ENCODE results near the gene RERG. TPM values are rescaled to one million over a fixed set of nuclear protein-coding genes. Genes with fewer than 3 reads are reported as not detected.

The RERG gene
- total RNA-seq, 1 donor from 2014 or later, result 0.14 TPM

DNA sequence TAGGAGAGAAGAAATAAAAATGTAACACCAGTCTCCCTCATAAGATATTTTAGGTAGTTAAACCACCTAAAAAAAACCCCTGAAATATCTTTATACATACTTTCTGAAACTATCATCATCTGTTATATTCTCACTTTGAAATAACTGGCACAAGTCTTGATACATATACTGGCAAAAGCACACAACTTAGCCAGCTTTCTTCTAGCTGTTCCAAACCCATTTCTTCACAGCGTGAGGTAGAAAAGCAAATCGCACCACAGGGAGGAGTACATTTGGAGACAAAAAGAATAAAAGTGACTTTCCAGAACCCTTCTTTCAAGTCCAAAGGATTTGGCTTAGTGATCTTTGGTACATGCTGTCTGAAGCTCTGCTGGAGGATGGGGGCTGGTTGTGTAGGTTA is 78.5 kb downstream of the RERG start:
- no peak for TF ChIP-seq EZH2 (IDR thresholded peaks at IDR 0.05; ENCODE audit: insufficient read depth, low read length)
- TF ChIP-seq, protein P1, sequence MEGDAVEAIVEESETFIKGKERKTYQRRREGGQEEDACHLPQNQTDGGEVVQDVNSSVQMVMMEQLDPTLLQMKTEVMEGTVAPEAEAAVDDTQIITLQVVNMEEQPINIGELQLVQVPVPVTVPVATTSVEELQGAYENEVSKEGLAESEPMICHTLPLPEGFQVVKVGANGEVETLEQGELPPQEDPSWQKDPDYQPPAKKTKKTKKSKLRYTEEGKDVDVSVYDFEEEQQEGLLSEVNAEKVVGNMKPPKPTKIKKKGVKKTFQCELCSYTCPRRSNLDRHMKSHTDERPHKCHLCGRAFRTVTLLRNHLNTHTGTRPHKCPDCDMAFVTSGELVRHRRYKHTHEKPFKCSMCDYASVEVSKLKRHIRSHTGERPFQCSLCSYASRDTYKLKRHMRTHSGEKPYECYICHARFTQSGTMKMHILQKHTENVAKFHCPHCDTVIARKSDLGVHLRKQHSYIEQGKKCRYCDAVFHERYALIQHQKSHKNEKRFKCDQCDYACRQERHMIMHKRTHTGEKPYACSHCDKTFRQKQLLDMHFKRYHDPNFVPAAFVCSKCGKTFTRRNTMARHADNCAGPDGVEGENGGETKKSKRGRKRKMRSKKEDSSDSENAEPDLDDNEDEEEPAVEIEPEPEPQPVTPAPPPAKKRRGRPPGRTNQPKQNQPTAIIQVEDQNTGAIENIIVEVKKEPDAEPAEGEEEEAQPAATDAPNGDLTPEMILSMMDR (IDR thresholded peaks at IDR 0.05; ENCODE audit: insufficient read depth, low read depth, low read length), result no peak
- H3K79me2 ChIP-seq (ENCODE audit: insufficient read depth, low read length), result no peaks in the 10 kb centered on the region
- no peak overlapping the region for H3K4me2 ChIP-seq (ENCODE audit: low read length)
- H3K9me3 Mint-ChIP-seq (ENCODE audit: unreplicated experiment), result no peaks in the 10 kb centered on the region
- H3K27ac ChIP-seq (ENCODE audit: low read depth, low read length), result no peak overlapping the region
- H3K9ac ChIP-seq (ENCODE audit: low read length), result no peak overlapping the region
- H3K27me3 Mint-ChIP-seq (ENCODE audit: low read depth, unreplicated experiment), result peaks cover 7% of the 10 kb centered on the region
- H3K27me3 ChIP-seq (ENCODE audit: insufficient read depth, low read length), result no peaks in the 10 kb centered on the region
- H3K36me3 ChIP-seq (ENCODE audit: insufficient read depth, low read length), result no peaks in the 10 kb centered on the region
- DNase-seq (ENCODE audit: low read depth) (no peak), FAIRE-seq (no peak)
- no peaks in the 10 kb centered on the region for H3K4me1 ChIP-seq (ENCODE audit: insufficient read depth, low read length)
- H3K9me3 ChIP-seq (ENCODE audit: insufficient read depth, low read depth, low read length), result no peaks in the 10 kb centered on the region
- no peaks in the 10 kb centered on the region for H3K4me1 Mint-ChIP-seq (ENCODE audit: low read depth, unreplicated experiment)
- H4K20me1 ChIP-seq (ENCODE audit: insufficient read depth, low read length), result no peaks in the 10 kb centered on the region
- no peaks in the 10 kb centered on the region for H3K36me3 Mint-ChIP-seq (ENCODE audit: low read depth, unreplicated experiment)
- H3K27ac Mint-ChIP-seq (ENCODE audit: unreplicated experiment), result no peak overlapping the region
- no peak overlapping the region for H3K4me3 Mint-ChIP-seq (ENCODE audit: unreplicated experiment)
- H2AFZ ChIP-seq (ENCODE audit: low read depth, low read length), result no peak overlapping the region
- no peak overlapping the region for H3K4me3 ChIP-seq (ENCODE audit: insufficient read depth, low read depth, low read length)

GRCh38 chr12:15131431-15131830 is 89.8 kb downstream of the RERG start:
- Mint-ChIP-seq H3K27ac (ENCODE audit: unreplicated experiment) (no peak overlapping the region), H3K27me3 (ENCODE audit: low read depth, unreplicated experiment) (peaks cover 3% of the 10 kb centered on the region), H3K36me3 (ENCODE audit: low read depth, unreplicated experiment) (no peaks in the 10 kb centered on the region), H3K4me1 (ENCODE audit: low read depth, unreplicated experiment) (peaks cover 2% of the 10 kb centered on the region), H3K9me3 (ENCODE audit: unreplicated experiment) (peaks cover 2% of the 10 kb centered on the region), H3K4me3 (ENCODE audit: unreplicated experiment) (no peak overlapping the region)
- no peak overlapping the region for H3K4me3 ChIP-seq (ENCODE audit: insufficient read depth, low read depth, low read length)
- no peak for TF ChIP-seq EZH2 (IDR thresholded peaks at IDR 0.05; ENCODE audit: insufficient read depth, low read length)
- TF ChIP-seq, protein P1 (IDR thresholded peaks at IDR 0.05; ENCODE audit: insufficient read depth, low read depth, low read length), result no peak
- H3K27me3 ChIP-seq (ENCODE audit: insufficient read depth, low read length), result no peaks in the 10 kb centered on the region
- no peak overlapping the region for H2AFZ ChIP-seq (ENCODE audit: low read depth, low read length)
- H3K4me2 ChIP-seq (ENCODE audit: low read length), result no peak overlapping the region
- no peaks in the 10 kb centered on the region for H3K36me3 ChIP-seq (ENCODE audit: insufficient read depth, low read length)
- peaks cover 3% of the 10 kb centered on the region for H3K4me1 ChIP-seq (ENCODE audit: insufficient read depth, low read length)
- no peaks in the 10 kb centered on the region for H3K79me2 ChIP-seq (ENCODE audit: insufficient read depth, low read length)
- peak; percentile 26 for DNase-seq (ENCODE audit: low read depth)
- H4K20me1 ChIP-seq (ENCODE audit: insufficient read depth, low read length), result no peaks in the 10 kb centered on the region
- FAIRE-seq, result no peak
- no peaks in the 10 kb centered on the region for H3K9me3 ChIP-seq (ENCODE audit: insufficient read depth, low read depth, low read length)
- no peak overlapping the region for H3K27ac ChIP-seq (ENCODE audit: low read depth, low read length)
- no peak overlapping the region for H3K9ac ChIP-seq (ENCODE audit: low read length)

DNA sequence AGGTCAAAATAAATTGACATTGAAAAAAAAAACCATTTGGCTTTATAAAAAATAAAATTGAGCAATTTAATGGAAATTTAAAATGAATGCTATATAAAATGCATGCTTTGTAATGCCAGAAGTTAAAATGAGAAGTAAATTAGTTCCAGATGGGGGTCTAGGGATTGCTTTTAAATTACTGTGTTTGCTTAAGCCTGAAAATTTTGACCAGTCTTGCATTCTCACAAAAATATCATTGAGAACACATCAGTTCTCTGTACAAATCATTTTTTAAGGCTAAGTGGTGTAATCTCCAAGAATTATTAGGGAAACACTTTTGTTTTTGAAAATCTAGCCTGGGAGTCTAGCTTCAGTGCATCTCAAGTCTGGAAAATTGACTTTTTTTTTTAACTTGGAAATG is 90.7 kb downstream of the RERG start:
- Histone ChIP-seq H3K4me3 (ENCODE audit: insufficient read depth, low read depth, low read length) (no peak overlapping the region), H3K9ac (ENCODE audit: low read length) (no peak overlapping the region), H3K27me3 (ENCODE audit: insufficient read depth, low read length) (no peaks in the 10 kb centered on the region), H3K36me3 (ENCODE audit: insufficient read depth, low read length) (no peaks in the 10 kb centered on the region), H3K9me3 (ENCODE audit: insufficient read depth, low read depth, low read length) (no peaks in the 10 kb centered on the region), H3K79me2 (ENCODE audit: insufficient read depth, low read length) (no peaks in the 10 kb centered on the region), H3K4me2 (ENCODE audit: low read length) (no peak overlapping the region), H3K4me1 (ENCODE audit: insufficient read depth, low read length) (peaks cover 3% of the 10 kb centered on the region), H4K20me1 (ENCODE audit: insufficient read depth, low read length) (no peaks in the 10 kb centered on the region), H2AFZ (ENCODE audit: low read depth, low read length) (no peak overlapping the region), H3K27ac (ENCODE audit: low read depth, low read length) (no peak overlapping the region)
- TF ChIP-seq, protein P1 (IDR thresholded peaks at IDR 0.05; ENCODE audit: insufficient read depth, low read depth, low read length), result no peak
- no peak for TF ChIP-seq EZH2 (IDR thresholded peaks at IDR 0.05; ENCODE audit: insufficient read depth, low read length)
- H3K4me1 Mint-ChIP-seq (ENCODE audit: low read depth, unreplicated experiment), result peaks cover 2% of the 10 kb centered on the region
- no peak overlapping the region for H3K27ac Mint-ChIP-seq (ENCODE audit: unreplicated experiment)
- H3K36me3 Mint-ChIP-seq (ENCODE audit: low read depth, unreplicated experiment), result no peaks in the 10 kb centered on the region
- H3K9me3 Mint-ChIP-seq (ENCODE audit: unreplicated experiment), result peaks cover 2% of the 10 kb centered on the region
- FAIRE-seq (no peak), DNase-seq (ENCODE audit: low read depth) (no peak)
- H3K4me3 Mint-ChIP-seq (ENCODE audit: unreplicated experiment), result no peak overlapping the region
- H3K27me3 Mint-ChIP-seq (ENCODE audit: low read depth, unreplicated experiment), result peaks cover 3% of the 10 kb centered on the region

Data from astrocyte (in vitro differentiated cells and primary cell).